HepG2 (cell line): ENCODE results near the gene HARBI1.

Experiments used
- CTCF ChIP-seq: sonication (generic); formaldehyde crosslinking; IDR thresholded peaks from 2 replicates; pipeline ENCODE4 v1.5.0; 2020; ENCODE audit warnings: mild to moderate bottlenecking, missing genetic modification reagents, moderate library complexity
- MEIS2 ChIP-seq: sonication (generic); formaldehyde crosslinking; IDR thresholded peaks from 2 replicates; pipeline ENCODE4 v1.9.0; 2021; ENCODE audit warnings: mild to moderate bottlenecking, missing genetic modification reagents
- NR2F2 ChIP-seq: IDR thresholded peaks from 2 replicates; pipeline ENCODE4 v1.6.1; 2012; ENCODE audit warnings: low read depth, inconsistent platforms, borderline replicate concordance
- ZNF142 ChIP-seq: sonication (generic); formaldehyde crosslinking; IDR thresholded peaks from 2 replicates; pipeline ENCODE4 v1.4.0; 2020; ENCODE audit warnings: missing genetic modification reagents
- ZNF264 ChIP-seq: sonication (generic); formaldehyde crosslinking; IDR thresholded peaks from 2 replicates; pipeline ENCODE4 v1.4.0; 2020; ENCODE audit warnings: missing genetic modification reagents
- TF ChIP-seq, protein P1 (sequence below): IDR thresholded peaks from 2 replicates; pipeline ENCODE4 v1.6.1; 2012; ENCODE audit warnings: inconsistent platforms
- TF ChIP-seq, protein P2 (sequence below): sonication (generic); formaldehyde crosslinking; IDR thresholded peaks from 2 replicates; pipeline ENCODE4 v1.4.0; 2020; ENCODE audit warnings: missing genetic modification reagents, borderline replicate concordance

DNA sequence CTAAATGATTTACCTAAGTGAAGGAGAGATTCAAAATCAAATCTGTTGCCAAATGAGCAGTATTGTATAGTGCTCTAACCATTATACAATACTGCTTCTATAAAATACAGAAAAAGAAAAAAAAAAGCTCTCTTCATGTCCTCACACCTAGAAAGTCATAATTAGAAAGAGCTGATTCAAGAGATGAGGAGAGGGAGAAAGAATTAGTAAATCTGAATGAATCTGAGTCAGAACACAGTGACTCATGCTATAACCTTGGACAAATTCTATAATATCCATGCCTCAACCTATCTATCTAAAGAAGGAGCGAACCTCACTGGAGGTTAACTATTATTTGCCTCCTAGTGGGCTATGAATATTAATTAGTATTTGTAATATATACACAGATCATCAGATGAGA lies 52.6 kb downstream of the HARBI1 start:
- no peak for TF ChIP-seq MEIS2 (CRISPR knock-in tag)
- TF ChIP-seq, protein P1, sequence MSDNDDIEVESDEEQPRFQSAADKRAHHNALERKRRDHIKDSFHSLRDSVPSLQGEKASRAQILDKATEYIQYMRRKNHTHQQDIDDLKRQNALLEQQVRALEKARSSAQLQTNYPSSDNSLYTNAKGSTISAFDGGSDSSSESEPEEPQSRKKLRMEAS = no peak
- TF ChIP-seq ZNF264 (CRISPR knock-in tag) = no peak
- TF ChIP-seq, protein P2, sequence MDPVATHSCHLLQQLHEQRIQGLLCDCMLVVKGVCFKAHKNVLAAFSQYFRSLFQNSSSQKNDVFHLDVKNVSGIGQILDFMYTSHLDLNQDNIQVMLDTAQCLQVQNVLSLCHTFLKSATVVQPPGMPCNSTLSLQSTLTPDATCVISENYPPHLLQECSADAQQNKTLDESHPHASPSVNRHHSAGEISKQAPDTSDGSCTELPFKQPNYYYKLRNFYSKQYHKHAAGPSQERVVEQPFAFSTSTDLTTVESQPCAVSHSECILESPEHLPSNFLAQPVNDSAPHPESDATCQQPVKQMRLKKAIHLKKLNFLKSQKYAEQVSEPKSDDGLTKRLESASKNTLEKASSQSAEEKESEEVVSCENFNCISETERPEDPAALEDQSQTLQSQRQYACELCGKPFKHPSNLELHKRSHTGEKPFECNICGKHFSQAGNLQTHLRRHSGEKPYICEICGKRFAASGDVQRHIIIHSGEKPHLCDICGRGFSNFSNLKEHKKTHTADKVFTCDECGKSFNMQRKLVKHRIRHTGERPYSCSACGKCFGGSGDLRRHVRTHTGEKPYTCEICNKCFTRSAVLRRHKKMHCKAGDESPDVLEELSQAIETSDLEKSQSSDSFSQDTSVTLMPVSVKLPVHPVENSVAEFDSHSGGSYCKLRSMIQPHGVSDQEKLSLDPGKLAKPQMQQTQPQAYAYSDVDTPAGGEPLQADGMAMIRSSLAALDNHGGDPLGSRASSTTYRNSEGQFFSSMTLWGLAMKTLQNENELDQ (CRISPR knock-in tag) = no peak
- TF ChIP-seq ZNF142 (CRISPR knock-in tag) = no peak
- TF ChIP-seq NR2F2 = no peak
- TF ChIP-seq CTCF (CRISPR knock-in tag) = no peak
